Stimulated activated CD8-positive, alpha-beta memory T cell treated with anti-CD3 and anti-CD28 coated beads, Interleukin-15, amount 100 ng/mL, for 4 hours (primary cell): ENCODE data around the gene CAV2.

Experiments
- DNase-seq, 2 donors: peaks; one replicate each; pipeline ENCODE4 v3.0.0-alpha.2; 2020; ENCODE audit warnings: low read depth in 2 of 2

CAV2 gene

GRCh38 chr7:116547347-116547746, 47.8 kb downstream of the CAV2 start:
- no peak for DNase-seq

GRCh38 chr7:116548506-116548905, 49.0 kb downstream of the CAV2 start:
- DNase-seq, result no peak

GRCh38 chr7:116549370-116549769, 49.8 kb downstream of the CAV2 start:
- DNase-seq, result no peak

- DNase-seq, result no peak
These were observed 52.2 kb downstream of the CAV2 start for GRCh38 chr7:116551692-116552091.

- no peak for DNase-seq
These were observed 53.1 kb downstream of the CAV2 start for GRCh38 chr7:116552602-116553001.

- no peak for DNase-seq
These were observed 53.8 kb downstream of the CAV2 start for GRCh38 chr7:116553168-116553964.

- no peak for DNase-seq
These were observed 54.9 kb downstream of the CAV2 start for GRCh38 chr7:116554436-116554835.

GRCh38 chr7:116554911-116555310, 55.4 kb downstream of the CAV2 start:
- no peak for DNase-seq

GRCh38 chr7:116557066-116557585, 57.6 kb downstream of the CAV2 start:
- DNase-seq, result no peak

- no peak for DNase-seq
These were observed 58.4 kb downstream of the CAV2 start for GRCh38 chr7:116557901-116558300.
